Heart left ventricle (tissue), 16 donors: ENCODE results near the gene C11orf68. TPM values are rescaled to one million over a fixed set of nuclear protein-coding genes. Genes with fewer than 3 reads are reported as not detected.
A peak's percentile ranks its signal among the peaks of the same experiment; 100 is the strongest.

Source experiments
- ATAC-seq, 4 donors: fragments of 200-7000 bp; cut with Tn5 transposase; one replicate each; pipeline ENCODE4 v1.9.1; 2020 to 2022; ENCODE audit warnings: moderate library complexity in 4 of 4, mild to moderate bottlenecking in 3 of 4, moderate number of reproducible peaks in 1 of 4
- DNase-seq, 5 donors: peaks; one replicate each; pipeline ENCODE4 v3.0.0-alpha.2; 2020
- H3K27ac ChIP-seq, 12 donors: fragments of 200-600 bp; sonication (generic) in 4 of 12; one replicate each; pipeline versions ENCODE4 v1.5.0 to v1.8.0; 2016 to 2022; ENCODE audit warnings: mild to moderate bottlenecking in 2 of 12
- H3K27me3 ChIP-seq, 9 donors: fragments of 200-600 bp; sonication (generic) in 2 of 9; one replicate each; pipeline versions ENCODE4 v1.5.1 to v1.8.0; 2016 to 2022; ENCODE audit warnings: mild to moderate bottlenecking in 3 of 9
- H3K36me3 ChIP-seq, 9 donors: fragments of 200-600 bp; sonication (generic) in 2 of 9; one replicate each; pipeline versions ENCODE4 v1.5.0 to v1.8.0; 2018 to 2022; ENCODE audit warnings: mild to moderate bottlenecking in 2 of 9
- H3K4me1 ChIP-seq, 12 donors: fragments of 200-600 bp; sonication (generic) in 4 of 12; one replicate each; pipeline versions ENCODE4 v1.5.0 to v1.8.0; 2016 to 2022; ENCODE audit warnings: mild to moderate bottlenecking in 3 of 12
- H3K4me3 ChIP-seq, 12 donors: fragments of 200-600 bp; sonication (generic) in 4 of 12; one replicate each; pipeline versions ENCODE4 v1.5.0 to v1.8.0; 2017 to 2022; ENCODE audit warnings: mild to moderate bottlenecking in 9 of 12, moderate library complexity in 4 of 12
- H3K9me3 ChIP-seq, 12 donors: fragments of 200-600 bp; sonication (generic) in 4 of 12; one replicate each; pipeline versions ENCODE4 v1.5.0 to v1.8.0; 2016 to 2022; ENCODE audit warnings: mild to moderate bottlenecking in 1 of 12
- CTCF ChIP-seq, 12 donors: fragments of 200-600 bp; sonication (generic) in 4 of 12; IDR thresholded peaks; one replicate each; pipeline versions ENCODE4 v1.5.0 to v1.8.0; 2018 to 2022; ENCODE audit warnings: antibody characterized with exemption in 12 of 12, mild to moderate bottlenecking in 5 of 12
- POLR2A ChIP-seq, 2 donors: fragments of 450-650 bp; IDR thresholded peaks; one replicate each; pipeline ENCODE4 v1.6.1; 2017; ENCODE audit warnings: antibody characterized with exemption in 2 of 2, mild to moderate bottlenecking in 2 of 2, moderate library complexity in 2 of 2
- WGBS, 4 donors: extraction: QIAGEN DNeasy Blood & Tissue Kit in 2 of 4; methylation state at CpG; one replicate each; pipeline versions ENCODE4 v1.1.5 to v1.1.7; 2013 to 2018; 5-methylcytosine and 5-hydroxymethylcytosine counted together
- intact Hi-C, 10 donors: fragments of 100-400 bp; cut with DNase I; formaldehyde crosslinking; loops; one replicate each; pipeline versions ENCODE4 v1.11.1 to v1.14.2; 2022
- polyA plus RNA-seq, 2 donors: library from polyadenylated mRNA; stranded (reverse); fragments of 200-250 nt; gene quantifications; one replicate each; pipeline ENCODE4 v1.2.3, GENCODE V29; 2013
- total RNA-seq, 9 donors: library from RNA; depleted of rRNA in 2 of 9; stranded (reverse); fragments of >200 nt in 2 of 9; fragmentation: NEBNext Ultra II Directional in 3 of 9; extraction: Animal tissue kit (Norgen Biotek cat#: 25700) in 3 of 9; gene quantifications; one replicate each; pipeline versions ENCODE4 v1.1.0 to v1.2.4, GENCODE V29; 2016 to 2023
- donor health status: ischemic (EF 13 %, LVEDD 7.1; RV severe dilation, severe dysfunction).
- donor health status: healthy with polysubstance abuse.
- donor health status: DM: no; HTN: yes; CAD: no.
- donor health status: DM: no; HTN: no; CAD: no.
- donor health status: ischemic (EF 25% LVEDD 6.9; RV normal size, moderate dysfunction).
- donor health status: ischemic (EF 25% LVEDD 5.7; RV mildly dilated, moderate dysfunction).
- donor health status: healthy.
- donor health status: DM: yes; HTN: yes; CAD: no.
- donor health status: ischemic (EF 35%, LVEDD 5.7; RV mildly dilated, moderate dysfunction).
- donor health status: nonischemic (EF 11% LVEDD 7.7; RV severe dilation, severe dysfunction).
- donor health status: DM: yes; HTN: yes; CAD: no.
- donor health status: PGD.
- donor health status: ischemic (EF 29% LVEDD 5.4; RV normal size, mild dysfunction).
- donor health status: nonischemic (EF 23%, LVEDD 6.1; RV moderate dilation, normal function).

Gene C11orf68
- total and polyA plus RNA-seq, 11 donors, result 17.0 to 49.0 (median 39.5) TPM

DNA sequence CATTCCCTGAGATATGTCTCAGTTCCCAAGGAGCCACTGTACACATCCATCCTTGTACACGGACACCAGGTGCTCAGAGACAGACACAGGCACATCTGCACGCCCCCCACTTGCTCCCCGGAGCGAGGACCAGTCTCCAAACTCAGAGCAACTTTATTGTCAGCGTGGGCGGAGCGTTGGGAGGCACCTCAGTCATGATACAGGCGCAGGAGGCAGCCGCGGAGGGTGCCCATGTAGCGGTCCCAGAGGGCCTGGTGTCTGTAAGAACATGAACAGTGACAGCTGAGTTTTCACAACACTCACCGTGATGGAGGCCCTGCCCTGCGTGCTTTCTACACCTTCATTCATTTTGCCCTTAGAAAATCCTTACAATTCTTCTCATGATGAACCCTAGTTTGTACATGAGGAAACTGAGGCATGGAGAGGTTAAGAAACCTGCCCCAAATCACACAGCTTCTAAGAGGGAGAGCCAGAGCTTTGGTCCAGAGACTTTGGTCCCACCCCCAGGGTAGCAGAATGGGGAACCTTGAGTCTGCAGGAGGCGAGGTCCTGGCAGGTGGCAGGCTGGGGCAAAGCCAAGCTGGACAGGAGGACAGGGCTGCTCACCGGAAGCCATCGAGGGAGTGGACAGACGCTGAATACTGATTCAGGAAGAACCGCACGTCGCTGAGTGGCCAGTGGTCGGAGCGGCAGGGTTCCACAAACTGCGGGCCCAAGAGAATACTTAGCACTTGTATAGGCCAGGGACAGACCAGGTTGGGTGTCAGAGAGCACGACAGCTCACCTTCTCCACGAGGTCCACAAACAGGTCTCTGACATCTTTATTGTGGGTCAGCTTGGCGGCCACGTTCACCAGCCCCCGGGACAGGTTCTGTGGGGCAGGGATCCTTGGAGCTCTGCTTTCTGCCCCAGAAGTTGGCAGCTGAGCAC lies 34.8 kb downstream of the C11orf68 start:
- no peaks in the 10 kb centered on the region for H3K27me3 ChIP-seq
- ATAC-seq, result no peak
- peaks cover 0 to 54% (median 43%) of the 10 kb centered on the region in 9 donors for H3K36me3 ChIP-seq
- H3K4me3 ChIP-seq, result no peak overlapping the region
- H3K27ac ChIP-seq, result peak overlapping the region in 1 of 12 donors; percentile 17
- intact Hi-C loops, result loop anchor here (2.0 to 10.0 kb wide), 4 partner anchors 38 to 105 kb away; no protein-coding TSS in a partner anchor
- H3K4me1 ChIP-seq, result peaks cover 5 to 39% (median 21%) of the 10 kb centered on the region in 12 donors
- 79 to 83% (median 81%) methylated on average over 28 of the region's 28 CpGs for WGBS, 4 donors
- TF ChIP-seq CTCF (IDR thresholded peaks at IDR 0.05), result no peak
- no peak for TF ChIP-seq POLR2A (IDR thresholded peaks at IDR 0.05)
- DNase-seq, result peak in 1 of 5 donors; percentile 48
- no peaks in the 10 kb centered on the region for H3K9me3 ChIP-seq

GRCh38 chr11:65883058-65883761 lies 35.7 kb downstream of the C11orf68 start:
- H3K4me3 ChIP-seq, result no peak overlapping the region
- ATAC-seq, result no peak
- peaks cover 5 to 33% (median 18%) of the 10 kb centered on the region in 12 donors for H3K4me1 ChIP-seq
- no peak overlapping the region for H3K27ac ChIP-seq
- H3K9me3 ChIP-seq, result no peaks in the 10 kb centered on the region
- peak in 1 of 5 donors; percentile 32 for DNase-seq
- WGBS, 4 donors, result 94 to 95% (median 94%) methylated on average over 12 to 13 of the region's 13 CpGs
- peaks cover 0 to 54% (median 43%) of the 10 kb centered on the region in 9 donors for H3K36me3 ChIP-seq
- intact Hi-C loops, result loop anchor here in 5 of 10 donors (5.0 to 10.0 kb wide), 3 partner anchors 39 to 104 kb away; no protein-coding TSS in a partner anchor
- no peaks in the 10 kb centered on the region for H3K27me3 ChIP-seq
- TF ChIP-seq CTCF (IDR thresholded peaks at IDR 0.05) (no peak), POLR2A (IDR thresholded peaks at IDR 0.05) (no peak)

DNA sequence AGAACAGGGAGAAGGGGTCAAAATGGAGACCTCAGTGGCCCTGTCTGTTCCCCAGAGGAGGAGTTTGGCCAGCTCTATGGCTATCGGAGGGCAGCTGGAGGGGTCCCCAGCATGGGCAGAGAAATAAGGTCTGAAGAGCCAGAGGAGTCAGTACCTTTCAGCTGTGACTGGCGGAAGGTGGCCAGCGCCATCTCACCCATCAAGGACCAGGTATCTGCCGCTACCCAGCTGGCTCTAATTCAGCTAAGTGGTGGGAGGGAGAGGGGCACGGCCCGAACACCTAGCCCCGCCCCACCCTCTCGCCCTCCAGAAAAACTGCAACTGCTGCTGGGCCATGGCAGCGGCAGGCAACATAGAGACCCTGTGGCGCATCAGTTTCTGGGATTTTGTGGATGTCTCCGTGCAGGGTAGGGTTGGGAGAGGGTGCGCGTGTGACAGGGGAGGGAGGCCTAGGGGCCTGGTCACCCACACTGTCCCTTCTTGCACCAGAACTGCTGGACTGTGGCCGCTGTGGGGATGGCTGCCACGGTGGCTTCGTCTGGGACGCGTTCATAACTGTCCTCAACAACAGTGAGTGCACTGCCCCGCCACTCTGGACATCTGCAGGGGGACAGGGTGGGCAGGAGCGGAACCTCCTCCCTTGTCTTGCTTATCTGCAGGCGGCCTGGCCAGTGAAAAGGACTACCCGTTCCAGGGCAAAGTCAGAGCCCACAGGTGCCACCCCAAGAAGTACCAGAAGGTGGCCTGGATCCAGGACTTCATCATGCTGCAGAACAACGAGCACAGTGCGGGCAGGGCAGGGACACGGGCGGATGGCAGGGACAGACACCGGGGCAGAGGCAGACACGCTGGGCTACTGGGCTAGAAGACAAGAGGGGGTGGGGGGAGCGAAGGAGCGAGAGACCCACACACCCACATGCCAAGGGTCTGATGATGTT lies 36.5 kb downstream of the C11orf68 start:
- intact Hi-C loops, result loop anchor here in 5 of 10 donors (5.0 to 10.0 kb wide), 3 partner anchors 40 to 105 kb away; no protein-coding TSS in a partner anchor
- DNase-seq, result peak in 1 of 5 donors; percentile 40
- Histone ChIP-seq H3K4me1 (peaks cover under 1 to 26% (median 13%) of the 10 kb centered on the region in 12 donors), H3K27me3 (no peaks in the 10 kb centered on the region), H3K4me3 (no peak overlapping the region), H3K9me3 (no peaks in the 10 kb centered on the region), H3K36me3 (peaks cover 0 to 53% (median 43%) of the 10 kb centered on the region in 9 donors), H3K27ac (no peak overlapping the region)
- 90 to 94% (median 92%) methylated on average over 27 to 30 of the region's 30 CpGs for whole genome bisulfite sequencing, 4 donors
- no peak for TF ChIP-seq POLR2A (IDR thresholded peaks at IDR 0.05)
- no peak for TF ChIP-seq CTCF (IDR thresholded peaks at IDR 0.05)
- ATAC-seq, result no peak
